H1 (cell line): ENCODE data around the gene IL36B. TPM values are rescaled to one million over a fixed set of nuclear protein-coding genes. Genes with fewer than 3 reads are reported as not detected.

Source experiments
- CEBPB ChIP-seq: IDR thresholded peaks from 2 replicates; pipeline ENCODE4 v1.6.1; 2012; ENCODE audit warnings: low read depth, low read length
- CTBP2 ChIP-seq: IDR thresholded peaks from 2 replicates; pipeline ENCODE4 v1.7.0; 2011; ENCODE audit warnings: borderline replicate concordance, mild to moderate bottlenecking, moderate library complexity, mixed read lengths, low read length; ENCODE audit not compliant: insufficient read depth, insufficient read length
- CTCF ChIP-seq, 3 experiments: IDR thresholded peaks; 1 replicate in 2 of 3; 2 replicates in 1 of 3; pipeline versions ENCODE4 v1.5.1 to v1.6.1; 2011; ENCODE audit warnings: low read length in 3 of 3, mild to moderate bottlenecking in 3 of 3, inconsistent platforms in 2 of 3, low read depth in 1 of 3, moderate library complexity in 1 of 3; ENCODE audit not compliant: insufficient read depth in 1 of 3; ENCODE audit errors: control extremely low read depth in 1 of 3
- KDM5A ChIP-seq: fragments of 200-600 bp; IDR thresholded peaks from 2 replicates; pipeline ENCODE4 v1.7.1; 2012; ENCODE audit warnings: mild to moderate bottlenecking, low read length, inconsistent platforms, mixed read lengths
- polyA plus RNA-seq, 7 experiments: library from polyadenylated mRNA; depleted of rRNA in 3 of 7; stranded (reverse) in 5 of 7; unstranded in 2 of 7; fragments of >200 nt in 5 of 7; fragments of 200-250 nt in 2 of 7; gene quantifications; 1 replicate in 5 of 7; 2 replicates in 1 of 7; 4 replicates in 1 of 7; pipeline versions ENCODE4 v1.2.1 to v1.2.3, GENCODE V29; 2011 to 2013; ENCODE audit warnings: missing spikeins in 2 of 7, mixed read lengths in 2 of 7
- total RNA-seq: library from RNA; stranded (reverse); fragmentation: NEBNext Ultra II Directional; extraction: Animal tissue kit (Norgen Biotek cat#: 25700); gene quantifications from 2 replicates; pipeline ENCODE4 v1.2.1, GENCODE V29; 2021

Gene IL36B
- total and polyA plus RNA-seq, 2 of the 8 experiments (the other 6 are each of a cell fraction or from before 2014, with no cell fraction given), result not detected

DNA sequence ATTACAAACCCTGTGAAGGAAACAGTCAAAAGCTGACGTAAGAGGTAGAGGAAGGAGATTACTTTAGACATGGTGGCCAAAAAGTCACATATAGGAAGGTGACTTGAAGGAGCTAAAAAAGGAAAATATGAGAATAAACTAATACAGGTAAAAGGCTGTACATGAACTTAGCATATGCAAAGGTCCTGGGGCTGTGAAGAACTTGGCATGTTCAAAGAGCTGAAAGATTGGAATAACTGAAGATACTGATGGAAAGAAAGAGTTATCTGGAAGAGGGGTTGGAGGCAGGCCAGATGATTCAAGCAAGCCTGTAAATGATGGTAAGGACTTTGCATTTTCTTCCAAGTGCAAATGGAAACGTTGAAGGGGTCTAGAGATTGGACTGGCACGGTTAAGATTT lies 34.2 kb downstream of the IL36B start (continued):
- TF ChIP-seq CTBP2 (no peak), KDM5A (no peak), CEBPB (no peak), CTCF (IDR thresholded peaks at IDR 0.05; ENCODE audit: control extremely low read depth in 1 of 3, insufficient read depth in 1 of 3, low read depth in 1 of 3, low read length in 3 of 3) (no peak)
- TF ChIP-seq, all 59 proteins: peak for 0
